Suppressor macrophage (primary cell): ENCODE results near the gene C2orf92.

Experiments used
- DNase-seq, 4 experiments: peaks; one replicate each; pipeline ENCODE4 v3.0.0-alpha.2; 2020 to 2022

Gene C2orf92

GRCh38 chr2:97745474-97746174 lies 76.1 kb downstream of the C2orf92 start:
- no peak for DNase-seq

GRCh38 chr2:97747285-97747684 lies 77.8 kb downstream of the C2orf92 start:
- no peak for DNase-seq

- DNase-seq = no peak
Observed at GRCh38 chr2:97747716-97748115, 78.2 kb downstream of the C2orf92 start.

GRCh38 chr2:97749581-97749980 lies 80.1 kb downstream of the C2orf92 start:
- DNase-seq = no peak

DNA sequence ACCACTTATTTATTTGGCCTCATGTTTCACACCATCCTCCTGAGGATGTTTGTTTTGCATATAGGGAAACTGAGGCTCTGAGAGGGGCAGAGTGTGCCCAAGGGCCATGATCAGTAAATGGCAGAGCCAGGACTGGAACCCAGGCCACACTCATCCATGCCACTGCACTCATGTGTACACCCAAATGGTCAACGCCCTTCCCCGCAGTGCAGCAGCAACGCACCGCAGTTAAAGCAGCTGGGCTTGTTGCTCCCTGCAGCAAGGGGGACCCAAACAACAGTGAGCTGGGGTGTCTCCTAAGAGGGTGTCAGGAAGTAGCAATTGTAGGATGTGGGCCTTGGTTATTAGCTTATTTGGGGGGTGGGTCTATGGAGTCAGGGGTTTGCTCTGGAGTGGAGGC lies 80.5 kb downstream of the C2orf92 start:
- DNase-seq = no peak

- no peak for DNase-seq
Observed at GRCh38 chr2:97751752-97752151, 82.2 kb downstream of the C2orf92 start.
